DND-41 (cell line): Measurements from ENCODE around the gene CTIF.

Experiments
- ATAC-seq: fragments of 200-7000 bp; cut with Tn5 transposase; 3 replicates; pipeline ENCODE4 v1.9.1; 2021; ENCODE audit warnings: low read depth; ENCODE audit not compliant: insufficient read depth
- DNase-seq: peaks from one replicate; pipeline ENCODE4 v3.0.0-alpha.2; 2020
- H2AFZ ChIP-seq: 2 replicates; pipeline ENCODE4 v1.6.0; 2012; ENCODE audit warnings: low read depth, low read length
- H3K27ac ChIP-seq: 2 replicates; pipeline ENCODE4 v1.5.1; 2012; ENCODE audit warnings: low read length, inconsistent platforms
- H3K27me3 ChIP-seq: fragments of 200-600 bp; sonication (generic); 2 replicates; pipeline ENCODE4 v1.6.0; 2012; ENCODE audit warnings: low read length, mild to moderate bottlenecking, inconsistent platforms; ENCODE audit not compliant: insufficient read depth, poor library complexity
- H3K36me3 ChIP-seq: 2 replicates; pipeline ENCODE4 v1.5.1; 2012; ENCODE audit warnings: low read length, inconsistent platforms; ENCODE audit not compliant: insufficient read depth
- H3K4me1 ChIP-seq: 2 replicates; pipeline ENCODE4 v1.5.1; 2012; ENCODE audit warnings: mild to moderate bottlenecking, low read length; ENCODE audit not compliant: insufficient read depth
- H3K4me2 ChIP-seq: 2 replicates; pipeline ENCODE4 v1.6.0; 2012; ENCODE audit warnings: mild to moderate bottlenecking, moderate library complexity, low read length, inconsistent platforms; ENCODE audit not compliant: insufficient read depth
- H3K4me3 ChIP-seq, 2 experiments: fragments of 200-600 bp in 1 of 2; shearing (Covaris generic) in 1 of 2; 2 replicates each; pipeline ENCODE4 v1.5.1; 2012 to 2016; ENCODE audit warnings: inconsistent platforms in 2 of 2, low read length in 2 of 2, mild to moderate bottlenecking in 2 of 2, low read depth in 1 of 2, moderate library complexity in 1 of 2
- H3K79me2 ChIP-seq: 2 replicates; pipeline ENCODE4 v1.6.0; 2012; ENCODE audit warnings: low read length, inconsistent platforms; ENCODE audit not compliant: insufficient read depth
- H3K9ac ChIP-seq: 2 replicates; pipeline ENCODE4 v1.6.0; 2012; ENCODE audit warnings: low read depth, mild to moderate bottlenecking, inconsistent platforms, low read length, moderate library complexity
- H3K9me3 ChIP-seq: 2 replicates; pipeline ENCODE4 v1.5.1; 2012; ENCODE audit warnings: low read length, moderate library complexity, mild to moderate bottlenecking, inconsistent platforms; ENCODE audit not compliant: insufficient read depth, severe bottlenecking
- H4K20me1 ChIP-seq: 2 replicates; pipeline ENCODE4 v1.6.0; 2012; ENCODE audit warnings: low read length; ENCODE audit not compliant: insufficient read depth
- CTCF ChIP-seq: IDR thresholded peaks from 2 replicates; pipeline ENCODE4 v1.5.1; 2012; ENCODE audit warnings: borderline replicate concordance, low read length, moderate library complexity, mild to moderate bottlenecking; ENCODE audit not compliant: poor library complexity, severe bottlenecking; ENCODE audit errors: extremely low read depth
- EZH2 ChIP-seq: IDR thresholded peaks from 3 replicates; pipeline ENCODE4 v1.6.1; 2012; ENCODE audit warnings: borderline replicate concordance, low read depth, mild to moderate bottlenecking, moderate library complexity, low read length, inconsistent platforms; ENCODE audit not compliant: severe bottlenecking

Gene CTIF

GRCh38 chr18:48820483-48821250, 281.8 kb downstream of the CTIF start:
- no peak for TF ChIP-seq CTCF
- no peak for TF ChIP-seq EZH2
- DNase-seq, result no peak
- H3K27ac ChIP-seq, result no peak overlapping the region
- H3K4me3 ChIP-seq, result no peak overlapping the region
- H3K27me3 ChIP-seq, result no peaks in the 10 kb centered on the region
- no peak overlapping the region for H3K4me2 ChIP-seq
- no peak overlapping the region for H3K9ac ChIP-seq
- H2AFZ ChIP-seq, result no peak overlapping the region
- ATAC-seq, result no peak
- H4K20me1 ChIP-seq, result no peaks in the 10 kb centered on the region
- no peaks in the 10 kb centered on the region for H3K36me3 ChIP-seq
- no peaks in the 10 kb centered on the region for H3K4me1 ChIP-seq
- H3K9me3 ChIP-seq, result no peaks in the 10 kb centered on the region
- no peaks in the 10 kb centered on the region for H3K79me2 ChIP-seq

GRCh38 chr18:48821251-48821590, 282.4 kb downstream of the CTIF start:
- Histone ChIP-seq H3K36me3 (no peaks in the 10 kb centered on the region), H3K9ac (no peak overlapping the region)
- ATAC-seq, result no peak

GRCh38 chr18:48821845-48822244, 283.0 kb downstream of the CTIF start:
- Histone ChIP-seq H3K36me3 (no peaks in the 10 kb centered on the region), H2AFZ (no peak overlapping the region), H3K27ac (no peak overlapping the region), H3K4me3 (no peak overlapping the region), H3K79me2 (no peaks in the 10 kb centered on the region), H4K20me1 (no peaks in the 10 kb centered on the region), H3K9me3 (no peaks in the 10 kb centered on the region), H3K9ac (no peak overlapping the region), H3K4me2 (no peak overlapping the region), H3K4me1 (no peaks in the 10 kb centered on the region), H3K27me3 (no peaks in the 10 kb centered on the region)
- TF ChIP-seq CTCF, result no peak
- no peak for TF ChIP-seq EZH2
- ATAC-seq, result no peak
- DNase-seq, result no peak

More at GRCh38 chr18:48821251-48821590, 282.4 kb downstream of the CTIF start:
- Histone ChIP-seq H3K9me3 (no peaks in the 10 kb centered on the region), H3K4me2 (no peak overlapping the region), H3K4me1 (no peaks in the 10 kb centered on the region), H3K27me3 (no peaks in the 10 kb centered on the region), H3K79me2 (no peaks in the 10 kb centered on the region), H4K20me1 (no peaks in the 10 kb centered on the region), H3K4me3 (no peak overlapping the region), H3K27ac (no peak overlapping the region), H2AFZ (no peak overlapping the region)
- DNase-seq, result no peak
- TF ChIP-seq EZH2, result no peak
- TF ChIP-seq CTCF, result no peak
